Smooth muscle cell (in vitro differentiated cells): ENCODE data around the gene DOK4. TPM values are rescaled to one million over a fixed set of nuclear protein-coding genes. Genes with fewer than 3 reads are reported as not detected.

Experiments used
- DNase-seq: peaks from one replicate; lab custom pipeline; 2025; ENCODE audit not compliant: unreplicated experiment; lab: John Stamatoyannopoulos, UW
- H2AFZ ChIP-seq: fragments of 200-600 bp; sonication (generic); 2 replicates; pipeline ENCODE4 v1.6.0; 2016; ENCODE audit warnings: antibody characterized with exemption, low read depth, mild to moderate bottlenecking
- H3F3A ChIP-seq: fragments of 200-600 bp; sonication (generic); 2 replicates; pipeline ENCODE4 v1.6.0; 2017; ENCODE audit warnings: antibody characterized with exemption, low read depth
- H3K27ac ChIP-seq: fragments of 200-600 bp; sonication (generic); 2 replicates; pipeline ENCODE4 v1.5.1; 2016; ENCODE audit warnings: low read depth, mild to moderate bottlenecking
- H3K27me3 ChIP-seq: fragments of 200-600 bp; sonication (generic); 2 replicates; pipeline ENCODE4 v1.6.1; 2016; ENCODE audit warnings: low read depth, mild to moderate bottlenecking
- H3K36me3 ChIP-seq: fragments of 200-600 bp; sonication (generic); 2 replicates; pipeline ENCODE4 v1.5.1; 2016; ENCODE audit warnings: low read depth
- H3K4me1 ChIP-seq: fragments of 200-600 bp; sonication (generic); 2 replicates; pipeline ENCODE4 v1.5.1; 2016; ENCODE audit warnings: low read depth
- H3K4me2 ChIP-seq: fragments of 200-600 bp; sonication (generic); 2 replicates; pipeline ENCODE4 v1.6.0; 2016; ENCODE audit warnings: mild to moderate bottlenecking
- H3K4me3 ChIP-seq: fragments of 200-600 bp; sonication (generic); 2 replicates; pipeline ENCODE4 v1.5.1; 2016; ENCODE audit warnings: mild to moderate bottlenecking
- H3K79me2 ChIP-seq: fragments of 200-600 bp; sonication (generic); 2 replicates; pipeline ENCODE4 v1.6.0; 2016; ENCODE audit warnings: low read depth, mild to moderate bottlenecking
- H3K9ac ChIP-seq: fragments of 200-600 bp; sonication (generic); 2 replicates; pipeline ENCODE4 v1.6.0; 2016; ENCODE audit warnings: low read depth
- H3K9me3 ChIP-seq: fragments of 200-600 bp; sonication (generic); replicated peaks from 2 replicates; pipeline ENCODE4 v1.5.1; 2016; ENCODE audit warnings: low read depth
- H4K20me1 ChIP-seq: fragments of 200-600 bp; sonication (generic); 2 replicates; pipeline ENCODE4 v1.6.0; 2016; ENCODE audit warnings: low read depth
- WGBS: methylation state at CpG from one replicate; pipeline ENCODE4 v1.1.7; 2016; ENCODE audit warnings: low lambda C conversion rate; 5-methylcytosine and 5-hydroxymethylcytosine counted together
- polyA plus RNA-seq: library from polyadenylated mRNA; unstranded; fragments of >200 nt; fragmentation: Nextera tagmentation; extraction: Ambion mirVana; gene quantifications from 2 replicates; pipeline ENCODE4 v1.2.1, GENCODE V29; 2016
- total RNA-seq: library from RNA; depleted of rRNA; stranded (reverse); fragments of >200 nt; gene quantifications from 2 replicates; pipeline ENCODE4 v1.2.3, GENCODE V29; 2014
- TF ChIP-seq, protein P1 (sequence below): fragments of 200-600 bp; sonication (generic); IDR thresholded peaks from 2 replicates; pipeline ENCODE4 v1.5.1; 2017; ENCODE audit warnings: borderline replicate concordance, mild to moderate bottlenecking, antibody characterized with exemption; ENCODE audit not compliant: insufficient read depth, poor library complexity, severe bottlenecking

Gene DOK4
- total and polyA plus RNA-seq, 2 experiments from 2014 or later: 43.5 to 73.6 TPM

DNA sequence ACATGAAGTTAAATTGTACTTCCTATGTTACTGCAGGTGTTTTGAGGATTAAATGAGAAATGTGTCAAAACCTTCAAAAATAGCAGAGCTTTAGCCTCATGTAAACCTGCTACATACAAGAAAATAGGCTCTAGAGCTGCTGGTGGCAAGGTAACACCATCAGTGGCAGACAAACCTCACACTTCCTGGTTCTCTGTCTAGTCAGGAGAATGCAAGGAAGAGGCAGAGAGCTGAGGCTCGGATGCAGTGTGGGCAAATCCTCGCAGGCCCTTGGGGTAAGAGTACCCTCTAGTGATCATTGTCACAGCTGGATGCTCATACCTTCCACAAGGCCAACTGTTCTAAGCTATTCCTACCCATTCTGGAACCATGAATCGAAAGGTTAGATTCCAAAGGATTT is 53.3 kb downstream of the DOK4 start:
- WGBS: 92% methylated on average over 3 of the region's 3 CpGs
- no peak overlapping the region for H3K4me2 ChIP-seq
- H3K36me3 ChIP-seq: peaks cover 29% of the 10 kb centered on the region
- H3K79me2 ChIP-seq: no peaks in the 10 kb centered on the region
- no peaks in the 10 kb centered on the region for H3K27me3 ChIP-seq
- H3K4me3 ChIP-seq: no peak overlapping the region
- no peak overlapping the region for H3K27ac ChIP-seq
- no peak overlapping the region for H2AFZ ChIP-seq
- no peak for DNase-seq
- no peaks in the 10 kb centered on the region for H3F3A ChIP-seq
- no peaks in the 10 kb centered on the region for H3K4me1 ChIP-seq
- TF ChIP-seq, protein P1, sequence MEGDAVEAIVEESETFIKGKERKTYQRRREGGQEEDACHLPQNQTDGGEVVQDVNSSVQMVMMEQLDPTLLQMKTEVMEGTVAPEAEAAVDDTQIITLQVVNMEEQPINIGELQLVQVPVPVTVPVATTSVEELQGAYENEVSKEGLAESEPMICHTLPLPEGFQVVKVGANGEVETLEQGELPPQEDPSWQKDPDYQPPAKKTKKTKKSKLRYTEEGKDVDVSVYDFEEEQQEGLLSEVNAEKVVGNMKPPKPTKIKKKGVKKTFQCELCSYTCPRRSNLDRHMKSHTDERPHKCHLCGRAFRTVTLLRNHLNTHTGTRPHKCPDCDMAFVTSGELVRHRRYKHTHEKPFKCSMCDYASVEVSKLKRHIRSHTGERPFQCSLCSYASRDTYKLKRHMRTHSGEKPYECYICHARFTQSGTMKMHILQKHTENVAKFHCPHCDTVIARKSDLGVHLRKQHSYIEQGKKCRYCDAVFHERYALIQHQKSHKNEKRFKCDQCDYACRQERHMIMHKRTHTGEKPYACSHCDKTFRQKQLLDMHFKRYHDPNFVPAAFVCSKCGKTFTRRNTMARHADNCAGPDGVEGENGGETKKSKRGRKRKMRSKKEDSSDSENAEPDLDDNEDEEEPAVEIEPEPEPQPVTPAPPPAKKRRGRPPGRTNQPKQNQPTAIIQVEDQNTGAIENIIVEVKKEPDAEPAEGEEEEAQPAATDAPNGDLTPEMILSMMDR: no peak
- H4K20me1 ChIP-seq: peaks cover 5% of the 10 kb centered on the region
- H3K9me3 ChIP-seq: no peaks in the 10 kb centered on the region
- H3K9ac ChIP-seq: no peak overlapping the region

DNA sequence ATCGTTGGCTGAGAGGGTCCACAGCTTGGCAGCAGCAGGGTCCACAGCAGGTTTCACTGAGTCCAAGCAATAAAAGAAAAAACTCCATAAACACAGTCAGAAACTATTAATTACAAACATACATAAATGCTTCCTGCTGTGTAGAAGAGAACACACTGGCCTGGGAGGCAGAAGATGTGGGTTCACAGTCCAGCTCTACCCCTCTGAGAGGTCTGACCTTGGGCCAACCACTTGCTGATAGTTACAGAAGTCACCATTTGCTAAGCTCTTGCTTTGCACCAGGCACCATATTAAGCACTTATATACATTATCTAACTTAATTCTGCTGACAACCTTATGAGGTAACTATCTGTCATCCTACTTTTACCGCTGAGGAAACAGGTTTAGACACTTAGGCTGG is 53.8 kb downstream of the DOK4 start:
- Histone ChIP-seq H3K9me3 (no peaks in the 10 kb centered on the region), H3K4me3 (no peak overlapping the region), H3K27ac (no peak overlapping the region), H4K20me1 (no peaks in the 10 kb centered on the region), H3K4me1 (no peaks in the 10 kb centered on the region), H3F3A (no peaks in the 10 kb centered on the region), H3K4me2 (no peak overlapping the region), H2AFZ (no peak overlapping the region), H3K9ac (no peak overlapping the region), H3K36me3 (peaks cover 32% of the 10 kb centered on the region), H3K27me3 (no peaks in the 10 kb centered on the region), H3K79me2 (no peaks in the 10 kb centered on the region)
- DNase-seq: no peak
- WGBS: 95% methylated on average over 2 of the region's 2 CpGs
- TF ChIP-seq, protein P1: no peak

DNA sequence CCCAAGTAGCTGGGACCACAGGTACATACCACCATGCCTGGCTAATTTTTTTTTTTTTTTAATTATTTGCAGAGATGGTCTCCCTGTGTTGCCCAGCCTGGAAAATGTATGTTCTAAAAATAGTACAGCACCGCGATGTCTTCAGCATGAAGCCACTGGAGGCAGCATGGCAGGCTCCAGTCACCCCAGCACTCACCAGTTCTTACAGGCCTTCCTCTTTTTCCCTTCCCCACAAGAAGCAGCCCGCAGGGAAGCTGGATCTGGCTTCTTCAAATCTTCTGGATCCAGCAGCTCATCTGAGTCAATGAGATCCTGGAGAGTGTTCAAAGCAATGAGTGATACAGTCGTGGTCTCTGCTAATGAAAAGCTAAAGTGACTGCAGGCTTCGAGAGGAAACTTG is 55.3 kb downstream of the DOK4 start:
- Histone ChIP-seq H3K9me3 (no peaks in the 10 kb centered on the region), H3K27ac (no peak overlapping the region), H3K4me2 (no peak overlapping the region), H4K20me1 (no peaks in the 10 kb centered on the region), H3K27me3 (no peaks in the 10 kb centered on the region), H3K4me3 (no peak overlapping the region), H3K36me3 (peaks cover 32% of the 10 kb centered on the region), H3K4me1 (no peaks in the 10 kb centered on the region), H3F3A (no peaks in the 10 kb centered on the region), H3K79me2 (no peaks in the 10 kb centered on the region), H2AFZ (no peak overlapping the region), H3K9ac (no peak overlapping the region)
- TF ChIP-seq, protein P1: no peak
- no peak for DNase-seq
- WGBS: 95% methylated on average over 5 of the region's 5 CpGs

DNA sequence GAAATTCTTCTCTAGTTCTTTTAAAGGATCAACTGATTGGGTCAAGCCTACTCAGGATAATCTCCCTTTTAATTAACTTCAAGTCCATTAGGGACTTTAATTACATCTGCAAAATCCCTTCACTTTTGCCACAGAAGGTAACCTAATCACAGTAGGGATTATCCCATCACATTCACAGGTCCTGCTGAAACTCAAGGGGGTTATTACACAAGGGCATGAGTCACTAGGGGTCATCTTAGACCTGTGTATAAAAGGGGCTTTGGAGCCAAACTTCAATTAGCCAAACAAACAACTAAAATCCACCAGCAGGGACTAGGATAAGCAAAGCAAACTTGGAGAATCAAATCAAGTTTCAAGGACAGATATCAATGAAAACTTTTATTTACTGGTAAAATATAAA is 58.5 kb downstream of the DOK4 start:
- Histone ChIP-seq H3K4me3 (no peak overlapping the region), H2AFZ (no peak overlapping the region), H3K9me3 (no peaks in the 10 kb centered on the region), H3K36me3 (peaks cover 13% of the 10 kb centered on the region), H3K4me1 (no peaks in the 10 kb centered on the region), H3K27ac (no peak overlapping the region), H4K20me1 (no peaks in the 10 kb centered on the region), H3K79me2 (no peaks in the 10 kb centered on the region), H3K9ac (no peak overlapping the region), H3K27me3 (no peaks in the 10 kb centered on the region), H3K4me2 (no peak overlapping the region), H3F3A (no peaks in the 10 kb centered on the region)
- DNase-seq: no peak
- TF ChIP-seq, protein P1: no peak
